ENCODE results near the gene LTF. TPM values are rescaled to one million over a fixed set of nuclear protein-coding genes. Genes with fewer than 3 reads are reported as not detected.
"Not testable (repeated sequence)": the region's sequence is repeated elsewhere in the genome, so short reads cannot be mapped to it uniquely, and the experiment has no call there.

Gene LTF
- total RNA-seq, 2 donors from 2014 or later: not detected

- Mint-ChIP-seq H3K27me3 (no peaks in the 10 kb centered on the region), H3K4me3 (no peak overlapping the region), H3K4me1 (peaks cover 8% of the 10 kb centered on the region), H3K27ac (no peak overlapping the region), H3K36me3 (ENCODE audit: low read depth) (no peaks in the 10 kb centered on the region)
- H3K9me3 ChIP-seq (ENCODE audit: control insufficient read depth, low read length, poor library complexity, severe bottlenecking): no peaks in the 10 kb centered on the region
- ATAC-seq: no peak
- DNase-seq: no peak
Observed at GRCh38 chr3:46433841-46434240, 30.9 kb downstream of the LTF start.

- not testable (repeated sequence) for H3K36me3 Mint-ChIP-seq (ENCODE audit: low read depth); H3K4me1 Mint-ChIP-seq; H3K9me3 ChIP-seq (ENCODE audit: control insufficient read depth, low read length, poor library complexity, severe bottlenecking); H3K27me3 Mint-ChIP-seq; DNase-seq; H3K4me3 Mint-ChIP-seq; ATAC-seq; H3K27ac Mint-ChIP-seq
Observed at GRCh38 chr3:46433118-46433517, 31.6 kb downstream of the LTF start.

GRCh38 chr3:46431905-46432304, 32.8 kb downstream of the LTF start:
- H3K9me3 ChIP-seq (ENCODE audit: control insufficient read depth, low read length, poor library complexity, severe bottlenecking); DNase-seq; ATAC-seq; H3K4me3 Mint-ChIP-seq; H3K4me1 Mint-ChIP-seq; H3K36me3 Mint-ChIP-seq (ENCODE audit: low read depth); H3K27me3 Mint-ChIP-seq; H3K27ac Mint-ChIP-seq: not testable (repeated sequence)

GRCh38 chr3:46430879-46431278, 33.8 kb downstream of the LTF start:
- H3K9me3 ChIP-seq (ENCODE audit: control insufficient read depth, low read length, poor library complexity, severe bottlenecking); ATAC-seq; DNase-seq; H3K27me3 Mint-ChIP-seq; H3K27ac Mint-ChIP-seq; H3K4me3 Mint-ChIP-seq; H3K36me3 Mint-ChIP-seq (ENCODE audit: low read depth): not testable (repeated sequence)
- peaks cover 19% of the 10 kb centered on the region for H3K4me1 Mint-ChIP-seq

GRCh38 chr3:46429671-46430070, 35.0 kb downstream of the LTF start:
- H3K27me3 Mint-ChIP-seq: no peaks in the 10 kb centered on the region
- no peaks in the 10 kb centered on the region for H3K9me3 ChIP-seq (ENCODE audit: control insufficient read depth, low read length, poor library complexity, severe bottlenecking)
- H3K36me3 Mint-ChIP-seq (ENCODE audit: low read depth): no peaks in the 10 kb centered on the region
- no peak for ATAC-seq
- no peak overlapping the region for H3K27ac Mint-ChIP-seq
- peaks cover 10% of the 10 kb centered on the region for H3K4me1 Mint-ChIP-seq
- H3K4me3 Mint-ChIP-seq: no peak overlapping the region
- no peak for DNase-seq

GRCh38 chr3:46429250-46429649, 35.5 kb downstream of the LTF start:
- Mint-ChIP-seq H3K4me1 (peaks cover 10% of the 10 kb centered on the region), H3K36me3 (ENCODE audit: low read depth) (no peaks in the 10 kb centered on the region), H3K4me3 (no peak overlapping the region), H3K27me3 (no peaks in the 10 kb centered on the region), H3K27ac (no peak overlapping the region)
- no peaks in the 10 kb centered on the region for H3K9me3 ChIP-seq (ENCODE audit: control insufficient read depth, low read length, poor library complexity, severe bottlenecking)
- ATAC-seq (no peak), DNase-seq (no peak)

DNA sequence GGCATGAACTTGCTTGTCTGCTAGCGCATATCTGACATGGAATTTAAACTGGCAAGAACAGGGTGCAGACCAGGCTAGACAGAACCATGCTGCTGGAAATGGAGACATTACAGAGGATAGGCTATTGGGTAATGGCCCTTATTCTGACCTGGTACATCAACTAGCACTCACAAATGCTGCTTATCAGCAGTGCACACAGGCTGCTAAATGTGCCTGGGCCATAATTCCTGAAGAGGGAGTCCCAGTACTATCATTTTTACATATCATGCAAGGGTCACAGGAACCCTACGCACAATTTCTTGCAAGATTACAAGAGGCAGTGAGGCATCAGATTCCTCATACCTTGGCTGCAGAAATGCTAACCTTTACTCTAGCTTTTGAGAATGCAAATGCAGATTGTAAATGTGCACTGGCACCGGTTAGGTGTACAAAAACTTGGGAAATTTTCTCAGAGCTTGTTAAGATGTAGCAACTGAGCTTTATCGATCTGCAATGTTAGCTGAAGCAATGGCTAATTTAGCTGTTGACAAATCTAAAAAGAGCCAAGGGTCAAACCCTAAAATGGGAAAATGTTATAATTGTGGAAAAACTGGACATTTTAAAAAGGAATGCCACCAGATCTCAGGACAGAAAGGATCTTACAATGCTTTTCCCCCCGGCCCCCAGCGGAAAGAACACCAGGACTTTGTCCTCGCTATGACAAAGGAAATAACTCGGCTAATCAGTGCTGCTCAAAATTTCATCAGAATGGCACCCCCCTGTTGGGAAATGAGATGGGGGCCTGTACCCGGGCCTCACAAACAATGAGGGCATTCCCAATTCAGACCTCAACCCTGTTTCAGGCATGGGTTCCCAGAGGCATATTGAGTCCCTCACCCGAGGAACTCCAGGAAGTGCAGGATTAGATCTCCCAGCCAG, 36.5 kb downstream of the LTF start:
- H3K36me3 Mint-ChIP-seq (ENCODE audit: low read depth): no peaks in the 10 kb centered on the region
- peaks cover 10% of the 10 kb centered on the region for H3K4me1 Mint-ChIP-seq
- no peaks in the 10 kb centered on the region for H3K27me3 Mint-ChIP-seq
- H3K9me3 ChIP-seq (ENCODE audit: control insufficient read depth, low read length, poor library complexity, severe bottlenecking): no peaks in the 10 kb centered on the region
- H3K27ac Mint-ChIP-seq: no peak overlapping the region
- DNase-seq (no peak), ATAC-seq (no peak)
- H3K4me3 Mint-ChIP-seq: no peak overlapping the region

DNA sequence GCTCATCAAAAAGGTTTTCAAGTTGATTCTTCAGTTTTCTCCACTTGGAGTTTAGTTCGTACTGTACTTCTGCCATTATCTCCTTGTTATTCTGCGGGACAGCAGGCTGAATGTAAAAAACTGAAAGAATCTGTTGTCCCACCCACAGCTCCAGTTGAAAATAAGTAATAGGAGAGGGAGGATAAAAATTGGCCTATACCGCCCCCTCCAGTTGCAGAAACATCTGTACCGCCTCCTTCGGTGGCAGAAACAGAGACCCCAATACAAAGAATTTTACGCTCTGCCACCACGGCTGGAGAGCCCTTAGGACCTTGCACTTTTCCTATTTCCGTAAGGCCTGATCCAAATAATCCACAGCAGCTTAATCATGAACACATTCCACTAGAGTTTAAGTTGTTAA, 37.3 kb downstream of the LTF start:
- not testable (repeated sequence) for H3K27me3 Mint-ChIP-seq; H3K36me3 Mint-ChIP-seq (ENCODE audit: low read depth); ATAC-seq; H3K27ac Mint-ChIP-seq; DNase-seq; H3K9me3 ChIP-seq (ENCODE audit: control insufficient read depth, low read length, poor library complexity, severe bottlenecking); H3K4me3 Mint-ChIP-seq
- H3K4me1 Mint-ChIP-seq: peaks cover 10% of the 10 kb centered on the region

GRCh38 chr3:46426476-46426875, 38.2 kb downstream of the LTF start:
- ATAC-seq: not testable (repeated sequence)

GRCh38 chr3:46423588-46423987, 41.1 kb downstream of the LTF start:
- Mint-ChIP-seq H3K4me3 (no peak overlapping the region), H3K36me3 (ENCODE audit: low read depth) (no peaks in the 10 kb centered on the region), H3K27me3 (no peaks in the 10 kb centered on the region), H3K4me1 (peaks cover 10% of the 10 kb centered on the region), H3K27ac (no peak overlapping the region)
- no peak for DNase-seq
- H3K9me3 ChIP-seq (ENCODE audit: control insufficient read depth, low read length, poor library complexity, severe bottlenecking): no peaks in the 10 kb centered on the region
- no peak for ATAC-seq

More at GRCh38 chr3:46426476-46426875, 38.2 kb downstream of the LTF start:
- H3K27me3 Mint-ChIP-seq; DNase-seq; H3K4me3 Mint-ChIP-seq; H3K36me3 Mint-ChIP-seq (ENCODE audit: low read depth); H3K9me3 ChIP-seq (ENCODE audit: control insufficient read depth, low read length, poor library complexity, severe bottlenecking); H3K27ac Mint-ChIP-seq: not testable (repeated sequence)
- H3K4me1 Mint-ChIP-seq: peaks cover 10% of the 10 kb centered on the region

DNA sequence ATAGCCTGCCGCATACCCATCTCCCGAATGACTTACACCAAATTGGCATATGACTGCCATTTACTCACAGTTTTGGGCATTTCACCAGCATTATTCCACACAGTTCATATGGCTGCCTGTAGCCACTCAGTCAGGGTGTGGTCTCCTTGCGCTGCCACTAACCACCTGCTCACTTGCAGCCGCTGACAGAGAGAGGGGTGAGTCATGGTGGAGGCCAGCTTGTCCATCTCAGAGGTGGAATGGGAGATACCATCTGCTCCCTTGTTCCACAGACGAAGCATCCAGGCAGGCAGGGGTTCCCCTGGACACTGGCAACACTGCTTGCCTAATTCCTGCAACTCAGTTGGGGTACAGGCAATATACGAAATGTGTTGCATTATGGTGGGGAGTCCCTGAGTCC, 42.1 kb downstream of the LTF start:
- Mint-ChIP-seq H3K27me3 (no peaks in the 10 kb centered on the region), H3K27ac (no peak overlapping the region), H3K36me3 (ENCODE audit: low read depth) (no peaks in the 10 kb centered on the region), H3K4me1 (peaks cover 10% of the 10 kb centered on the region), H3K4me3 (no peak overlapping the region)
- ATAC-seq (no peak), DNase-seq (no peak)
- no peaks in the 10 kb centered on the region for H3K9me3 ChIP-seq (ENCODE audit: control insufficient read depth, low read length, poor library complexity, severe bottlenecking)

GRCh38 chr3:46420931-46421330, 43.8 kb downstream of the LTF start:
- ATAC-seq: no peak
- Mint-ChIP-seq H3K27ac (no peak overlapping the region), H3K4me3 (no peak overlapping the region), H3K27me3 (no peaks in the 10 kb centered on the region), H3K4me1 (no peaks in the 10 kb centered on the region), H3K36me3 (ENCODE audit: low read depth) (no peaks in the 10 kb centered on the region)
- no peak for DNase-seq
- H3K9me3 ChIP-seq (ENCODE audit: control insufficient read depth, low read length, poor library complexity, severe bottlenecking): no peaks in the 10 kb centered on the region

GRCh38 chr3:46419816-46420215, 44.9 kb downstream of the LTF start:
- Mint-ChIP-seq H3K36me3 (ENCODE audit: low read depth) (no peaks in the 10 kb centered on the region), H3K4me3 (no peak overlapping the region), H3K27ac (no peak overlapping the region), H3K4me1 (no peaks in the 10 kb centered on the region), H3K27me3 (no peaks in the 10 kb centered on the region)
- DNase-seq (no peak), ATAC-seq (no peak)
- no peaks in the 10 kb centered on the region for H3K9me3 ChIP-seq (ENCODE audit: control insufficient read depth, low read length, poor library complexity, severe bottlenecking)
